Nephron progenitor cell (in vitro differentiated cells): ENCODE data around the gene PDK2.

Experiments used
- DNase-seq: peaks from one replicate; pipeline ENCODE4 v3.0.0; 2021
- H3K27ac Mint-ChIP-seq: 2 replicates; pipeline ENCODE4 v1.8.0; 2021; ENCODE audit warnings: mild to moderate bottlenecking, moderate library complexity, mixed read lengths
- H3K27me3 Mint-ChIP-seq: 2 replicates; pipeline ENCODE4 v1.8.0; 2021; ENCODE audit warnings: mild to moderate bottlenecking, low read depth, mixed read lengths; ENCODE audit not compliant: poor library complexity
- H3K36me3 Mint-ChIP-seq: 2 replicates; pipeline ENCODE4 v1.8.0; 2021; ENCODE audit warnings: low read depth, mixed read lengths
- H3K4me1 Mint-ChIP-seq: 2 replicates; pipeline ENCODE4 v1.8.0; 2021; ENCODE audit warnings: mixed read lengths
- H3K4me3 Mint-ChIP-seq: 2 replicates; pipeline ENCODE4 v1.8.0; 2021; ENCODE audit warnings: mild to moderate bottlenecking, moderate library complexity, mixed read lengths
- H3K9me3 Mint-ChIP-seq: 2 replicates; pipeline ENCODE4 v1.8.0; 2021; ENCODE audit warnings: mild to moderate bottlenecking, moderate library complexity, mixed read lengths
- TF ChIP-seq, protein P1 (sequence below): fragments of 200-600 bp; sonication (generic); IDR thresholded peaks from 2 replicates; pipeline ENCODE4 v1.5.0; 2021; ENCODE audit warnings: antibody characterized with exemption

PDK2 gene

DNA sequence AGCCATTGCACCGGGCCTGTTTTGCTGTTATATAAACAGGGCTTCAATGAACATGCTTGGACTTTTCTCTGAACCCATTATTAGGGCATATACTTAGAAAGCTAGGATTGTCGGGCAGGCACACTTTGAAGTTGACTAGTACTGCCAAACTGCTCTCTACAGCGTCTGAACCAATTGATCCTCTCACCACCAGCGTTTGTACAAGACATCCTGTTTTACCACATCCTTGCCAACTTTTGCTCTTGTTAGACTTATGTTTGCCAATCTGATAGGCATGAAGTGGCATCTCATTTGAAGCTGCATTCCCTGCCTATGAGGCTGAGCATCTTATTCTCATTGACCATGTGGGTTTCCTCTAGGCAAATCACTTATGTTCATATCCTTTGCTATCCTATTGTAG is 62.7 kb downstream of the PDK2 start:
- H3K4me3 Mint-ChIP-seq: no peak overlapping the region
- peaks cover 45% of the 10 kb centered on the region for H3K4me1 Mint-ChIP-seq
- TF ChIP-seq, protein P1, sequence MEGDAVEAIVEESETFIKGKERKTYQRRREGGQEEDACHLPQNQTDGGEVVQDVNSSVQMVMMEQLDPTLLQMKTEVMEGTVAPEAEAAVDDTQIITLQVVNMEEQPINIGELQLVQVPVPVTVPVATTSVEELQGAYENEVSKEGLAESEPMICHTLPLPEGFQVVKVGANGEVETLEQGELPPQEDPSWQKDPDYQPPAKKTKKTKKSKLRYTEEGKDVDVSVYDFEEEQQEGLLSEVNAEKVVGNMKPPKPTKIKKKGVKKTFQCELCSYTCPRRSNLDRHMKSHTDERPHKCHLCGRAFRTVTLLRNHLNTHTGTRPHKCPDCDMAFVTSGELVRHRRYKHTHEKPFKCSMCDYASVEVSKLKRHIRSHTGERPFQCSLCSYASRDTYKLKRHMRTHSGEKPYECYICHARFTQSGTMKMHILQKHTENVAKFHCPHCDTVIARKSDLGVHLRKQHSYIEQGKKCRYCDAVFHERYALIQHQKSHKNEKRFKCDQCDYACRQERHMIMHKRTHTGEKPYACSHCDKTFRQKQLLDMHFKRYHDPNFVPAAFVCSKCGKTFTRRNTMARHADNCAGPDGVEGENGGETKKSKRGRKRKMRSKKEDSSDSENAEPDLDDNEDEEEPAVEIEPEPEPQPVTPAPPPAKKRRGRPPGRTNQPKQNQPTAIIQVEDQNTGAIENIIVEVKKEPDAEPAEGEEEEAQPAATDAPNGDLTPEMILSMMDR: no peak
- H3K9me3 Mint-ChIP-seq: no peaks in the 10 kb centered on the region
- no peak for DNase-seq
- no peak overlapping the region for H3K27ac Mint-ChIP-seq
- peaks cover 7% of the 10 kb centered on the region for H3K27me3 Mint-ChIP-seq
- no peaks in the 10 kb centered on the region for H3K36me3 Mint-ChIP-seq

DNA sequence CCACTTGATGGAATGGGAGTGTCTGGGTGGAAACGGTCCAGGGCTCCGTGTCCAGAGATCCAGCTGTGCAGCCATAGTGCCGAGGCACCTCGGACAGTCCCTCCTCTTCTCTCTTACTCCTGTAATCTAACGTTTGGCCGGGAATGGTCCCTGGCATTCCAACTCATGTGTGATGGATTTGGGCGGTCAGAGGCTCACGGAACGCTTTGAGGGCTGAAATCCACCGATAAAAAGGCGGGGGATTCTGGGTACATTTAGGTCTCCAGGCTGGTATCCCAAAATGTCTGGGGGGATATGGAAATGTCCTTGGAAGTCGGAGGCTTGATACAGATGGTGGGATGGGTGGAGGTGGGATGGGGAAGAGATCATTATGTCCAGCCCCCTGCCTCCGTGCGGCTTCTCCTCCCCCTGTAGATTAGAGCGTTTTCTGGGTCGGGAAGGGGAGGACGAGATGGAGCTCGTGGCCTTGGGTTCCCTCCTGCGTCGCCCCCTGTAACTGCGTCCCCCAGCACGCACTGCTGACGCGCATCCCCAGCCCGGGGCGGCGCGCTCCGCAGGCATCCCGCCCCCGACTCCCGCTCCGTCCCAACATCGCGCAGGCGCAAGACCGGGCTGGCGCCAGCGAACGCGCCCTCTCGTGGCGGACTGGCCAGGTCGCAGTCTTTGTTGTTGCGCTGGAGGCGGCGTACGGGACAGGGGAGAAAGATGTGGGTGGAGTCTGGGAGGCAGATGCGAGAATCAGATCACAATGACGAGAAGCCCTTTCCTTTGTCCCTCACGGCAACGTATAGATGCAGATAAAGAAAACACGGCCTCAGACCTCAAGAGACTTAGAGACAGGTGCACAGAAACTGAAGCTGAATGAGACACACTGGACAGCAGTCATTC is 66.1 kb downstream of the PDK2 start:
- peak overlapping the region; percentile 86 for H3K4me3 Mint-ChIP-seq
- H3K27ac Mint-ChIP-seq: peak overlapping the region; percentile 92
- H3K36me3 Mint-ChIP-seq: no peaks in the 10 kb centered on the region
- TF ChIP-seq, protein P1: peak; percentile 86
- H3K9me3 Mint-ChIP-seq: no peaks in the 10 kb centered on the region
- peaks cover 38% of the 10 kb centered on the region for H3K4me1 Mint-ChIP-seq
- peaks cover 8% of the 10 kb centered on the region for H3K27me3 Mint-ChIP-seq
- DNase-seq: peak; percentile 98
